NCI-H446 (cell line): ENCODE measurements around the gene PRADC1.

Source experiments
- DNase-seq, 2 experiments: peaks; one replicate each; lab custom pipeline; 2025; lab: John Stamatoyannopoulos, UW

PRADC1 gene

DNA sequence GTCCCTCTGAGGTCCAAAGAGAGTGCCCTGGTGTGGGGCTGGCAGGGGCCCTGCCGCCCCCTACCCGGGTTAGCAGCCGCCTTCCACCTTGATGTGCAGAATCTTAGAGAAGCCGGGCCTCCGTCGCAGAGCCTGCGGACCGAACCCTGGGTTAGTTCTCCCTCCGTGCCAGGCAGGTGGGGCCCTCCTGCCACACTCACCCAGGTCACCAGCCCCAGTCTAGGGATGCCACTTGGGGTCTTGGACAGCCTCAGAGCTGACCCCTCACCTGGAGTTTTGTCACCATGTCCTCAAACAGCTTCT is 25.8 kb upstream of the PRADC1 start:
- no peak for DNase-seq

DNA sequence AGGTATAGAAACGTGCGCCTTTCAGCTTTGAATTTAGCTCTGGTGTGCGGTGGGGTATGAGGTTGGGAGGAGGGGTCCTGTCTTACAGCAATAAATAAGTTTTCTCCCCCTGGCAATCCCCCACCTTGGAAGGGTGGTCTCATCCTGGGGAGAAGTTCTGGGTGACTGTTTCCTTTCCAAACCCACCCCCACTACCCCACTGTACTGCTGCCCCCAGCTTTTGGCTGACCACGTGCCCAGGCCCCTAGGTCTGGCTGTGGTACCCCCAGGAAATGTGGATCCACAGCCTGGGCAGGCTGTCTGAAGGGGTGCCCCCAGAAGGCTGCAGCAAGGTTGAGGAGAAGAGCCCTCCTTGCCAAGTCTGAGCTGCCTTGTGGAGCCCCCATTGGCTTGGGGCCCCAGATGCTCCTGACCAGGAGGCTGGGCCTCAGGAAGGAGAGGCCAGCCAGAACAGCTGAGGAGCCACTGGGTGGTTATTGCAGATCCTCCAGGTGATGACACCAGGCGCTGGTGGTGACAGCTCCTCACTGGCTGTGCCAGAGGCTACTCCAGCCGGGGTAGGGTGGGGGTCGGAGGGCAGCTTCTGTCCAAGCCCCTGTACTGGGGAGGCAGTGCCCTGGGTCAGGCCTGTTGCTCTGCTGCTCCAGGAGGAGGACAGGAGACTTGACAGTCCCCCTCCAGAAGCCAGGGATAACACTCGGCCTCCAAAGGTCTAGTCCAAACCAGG is 25.3 kb upstream of the PRADC1 start:
- DNase-seq, result no peak

DNA sequence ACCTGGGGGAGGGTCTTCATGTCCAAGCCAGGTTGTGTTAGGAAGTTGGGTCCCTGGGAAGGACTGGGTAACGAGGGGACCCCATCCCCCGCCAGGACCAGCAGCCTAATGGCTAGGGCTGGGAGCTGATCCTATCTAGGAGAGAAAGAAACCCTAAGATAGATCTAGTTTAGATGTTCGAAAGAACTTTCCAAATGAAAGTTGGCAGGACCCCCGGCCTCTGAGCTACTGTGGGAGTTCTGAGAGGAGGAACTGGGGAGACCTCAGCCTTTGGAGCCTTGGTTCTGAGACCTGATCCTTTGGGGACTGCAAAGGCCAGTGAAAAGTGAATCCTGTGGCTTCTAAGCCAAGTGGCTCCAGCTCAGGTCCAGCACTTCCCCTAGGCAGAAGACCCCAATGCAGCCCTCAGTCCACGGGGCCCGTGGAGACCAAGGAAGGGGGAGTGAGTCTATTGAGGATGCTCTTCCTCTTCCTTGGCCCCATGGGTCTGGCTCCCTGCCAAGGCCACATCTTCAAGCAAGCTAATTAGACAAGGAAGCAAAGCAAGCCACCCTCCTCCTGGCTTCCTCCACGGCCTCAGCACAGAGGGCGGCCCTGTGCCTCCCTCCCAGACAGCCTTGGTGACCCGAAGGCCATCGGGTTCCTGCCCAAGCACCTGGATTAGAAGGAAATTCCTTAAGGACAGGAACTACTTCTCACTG is 24.5 kb upstream of the PRADC1 start:
- DNase-seq, result no peak

DNA sequence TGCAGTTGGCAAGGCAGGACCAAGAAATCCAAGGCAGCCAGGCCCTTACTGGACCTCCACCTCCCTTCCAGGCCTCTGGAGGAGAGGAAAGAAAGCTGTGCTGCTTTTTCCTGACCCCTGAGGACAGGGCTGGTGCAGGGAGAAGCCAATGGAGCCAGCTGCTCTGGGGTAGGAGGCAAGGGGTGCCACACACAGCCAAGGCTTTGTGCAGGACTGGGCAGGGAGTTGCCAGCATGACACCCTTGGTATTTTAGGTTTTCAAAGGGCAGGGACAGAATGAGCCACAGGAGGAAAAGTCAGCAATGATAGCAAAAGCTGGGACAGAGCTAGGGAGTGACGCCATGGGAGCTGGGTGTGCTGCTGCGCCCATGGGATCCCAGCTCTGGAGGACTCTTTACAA is 24.0 kb upstream of the PRADC1 start:
- DNase-seq, result no peak

DNA sequence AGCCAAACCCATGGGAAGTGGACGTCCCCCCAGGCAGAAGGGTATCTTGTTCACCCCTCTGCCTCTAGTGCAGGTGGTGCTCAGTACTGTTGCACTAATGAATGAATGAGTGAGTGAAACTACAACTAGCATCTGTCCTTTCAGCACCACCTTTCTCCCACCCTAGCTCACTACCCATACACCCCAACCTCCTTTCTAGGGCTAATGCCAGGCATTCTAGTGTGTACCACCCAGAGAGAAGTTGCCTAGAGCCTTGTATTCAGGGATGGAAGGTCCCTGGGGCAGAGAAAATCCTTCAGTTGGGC is 23.5 kb upstream of the PRADC1 start:
- no peak for DNase-seq

DNA sequence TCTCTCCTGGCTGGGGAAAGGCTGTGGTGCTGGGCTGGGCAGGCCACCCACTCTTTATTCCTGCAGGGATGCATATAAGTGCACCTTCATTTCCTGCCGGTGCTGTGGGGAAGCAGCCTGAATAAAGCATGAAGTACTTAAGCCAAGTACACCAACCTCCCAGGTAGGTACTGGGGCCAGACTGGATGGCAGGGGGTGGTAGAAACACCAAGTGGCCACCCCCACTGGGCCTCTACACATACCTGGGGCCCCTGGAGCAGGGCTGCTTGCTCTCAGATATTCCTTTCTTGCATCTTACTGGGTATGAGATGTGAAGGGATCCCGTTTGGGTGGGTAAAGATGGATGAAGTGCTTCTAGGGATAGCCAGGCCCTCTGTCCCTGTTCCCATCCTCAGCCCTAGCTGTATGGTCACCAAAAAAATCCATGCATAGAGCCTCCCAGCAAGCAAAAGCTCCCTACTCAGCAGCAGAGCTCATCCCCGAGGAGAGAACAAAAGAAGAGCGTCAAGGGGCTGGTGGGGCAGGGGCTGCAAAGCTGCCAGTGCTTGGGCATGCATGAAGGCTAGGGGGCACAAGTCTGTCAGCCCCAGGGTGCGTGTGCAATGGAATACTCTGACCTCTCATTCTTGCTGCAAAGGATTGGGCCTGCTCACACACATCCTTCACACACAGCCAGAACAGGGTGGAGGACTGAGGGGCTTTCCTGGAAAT is 23.0 kb upstream of the PRADC1 start:
- no peak for DNase-seq

DNA sequence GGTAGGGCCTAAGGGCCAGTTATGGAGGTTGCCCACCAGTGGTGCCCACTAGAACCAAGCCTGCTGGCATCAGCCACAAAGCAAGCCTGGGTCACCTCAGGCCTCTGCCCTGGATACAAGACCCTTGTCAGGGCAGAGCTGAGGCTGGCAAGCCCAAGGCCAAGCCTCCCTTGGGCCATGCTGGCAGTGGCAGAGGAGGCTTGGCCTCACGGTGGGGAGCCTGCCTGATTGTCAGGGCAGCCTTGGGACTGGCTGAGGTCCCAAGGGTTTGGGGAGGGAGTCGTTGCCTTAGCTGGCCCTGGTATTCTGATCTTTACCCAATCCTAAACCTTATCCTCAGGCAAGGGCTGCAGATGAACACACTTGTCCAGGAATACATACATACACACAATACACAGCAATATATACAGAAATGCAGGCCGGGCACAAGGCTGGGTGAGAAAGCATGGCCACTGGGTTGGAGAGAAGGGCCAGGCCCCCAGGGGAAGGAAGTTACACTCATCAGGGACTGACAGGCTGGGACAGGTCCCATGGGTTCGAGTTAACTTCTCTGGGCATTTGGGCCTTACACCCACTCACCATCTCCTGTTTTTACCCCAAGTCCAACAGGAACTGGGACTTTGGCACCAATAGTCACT is 22.1 kb upstream of the PRADC1 start:
- DNase-seq, result no peak

DNA sequence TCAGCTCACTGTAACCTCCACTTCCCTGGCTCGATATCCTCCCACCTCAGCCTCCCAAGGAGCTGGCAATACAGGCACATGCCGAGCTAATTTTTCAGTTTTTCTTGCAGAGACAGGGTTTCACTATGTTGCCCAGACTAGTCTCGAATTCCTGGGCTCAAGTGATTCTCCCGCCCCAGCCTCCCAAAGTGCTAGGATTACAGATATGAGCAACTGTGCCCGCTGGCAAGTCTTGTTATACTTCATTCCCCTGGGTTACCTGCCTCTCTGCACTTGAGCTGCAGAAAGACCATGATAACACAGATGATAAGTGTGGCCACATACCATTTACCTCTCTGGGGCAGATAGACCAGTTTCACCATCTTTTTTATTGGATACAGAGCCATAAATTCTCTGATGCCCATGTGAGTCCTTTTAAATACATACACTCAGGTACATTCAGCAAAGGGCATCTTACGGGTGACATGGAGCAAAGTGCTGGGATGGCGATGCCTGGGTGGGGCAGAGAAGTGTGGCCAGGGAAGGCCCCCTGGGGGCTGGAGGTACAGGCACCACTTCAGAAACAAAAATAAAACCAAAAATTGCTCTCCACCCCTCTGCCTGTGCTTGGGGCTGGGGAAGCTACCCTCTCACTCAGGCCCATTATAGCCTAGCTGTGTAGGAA is 21.4 kb upstream of the PRADC1 start:
- no peak for DNase-seq

DNA sequence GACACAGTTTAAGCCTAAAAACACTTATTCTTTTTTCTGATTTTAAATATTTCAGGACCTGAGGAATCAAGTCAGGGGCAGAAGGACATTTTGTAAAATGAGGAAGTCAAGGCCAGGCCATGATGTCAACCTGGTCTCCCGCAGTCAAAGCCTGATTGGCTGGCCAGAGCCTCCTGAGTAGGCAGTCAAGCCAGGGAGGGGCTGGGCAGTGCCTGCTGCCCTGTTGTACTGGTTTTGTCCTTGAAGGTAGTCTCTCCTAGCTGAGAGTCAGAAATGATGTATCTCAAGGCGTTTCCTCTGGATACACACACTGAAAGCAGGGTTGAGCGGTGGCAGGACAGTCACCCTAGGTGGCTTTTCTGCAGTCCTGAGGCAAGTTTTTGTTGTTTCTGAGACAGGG is 20.9 kb upstream of the PRADC1 start:
- no peak for DNase-seq

DNA sequence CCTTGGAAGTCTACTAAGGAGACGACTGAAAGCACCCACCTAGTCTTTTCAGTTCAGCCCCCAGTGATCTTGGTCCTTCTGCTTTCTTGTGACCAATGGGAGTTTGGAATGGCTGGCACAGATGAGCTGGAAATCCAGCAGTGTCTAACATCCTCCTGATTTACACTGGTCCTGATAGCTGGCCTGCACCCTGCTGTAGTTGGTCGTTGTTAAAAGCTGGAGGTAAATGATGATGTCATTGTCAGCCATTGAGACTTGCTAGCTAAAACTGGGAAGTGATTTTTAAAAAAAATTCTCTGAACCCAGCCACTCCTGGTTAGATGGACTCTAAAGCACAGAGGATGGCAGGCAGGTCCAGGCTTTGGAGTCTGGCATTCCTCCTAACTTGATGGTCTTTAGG is 20.4 kb upstream of the PRADC1 start:
- DNase-seq, result no peak

DNA sequence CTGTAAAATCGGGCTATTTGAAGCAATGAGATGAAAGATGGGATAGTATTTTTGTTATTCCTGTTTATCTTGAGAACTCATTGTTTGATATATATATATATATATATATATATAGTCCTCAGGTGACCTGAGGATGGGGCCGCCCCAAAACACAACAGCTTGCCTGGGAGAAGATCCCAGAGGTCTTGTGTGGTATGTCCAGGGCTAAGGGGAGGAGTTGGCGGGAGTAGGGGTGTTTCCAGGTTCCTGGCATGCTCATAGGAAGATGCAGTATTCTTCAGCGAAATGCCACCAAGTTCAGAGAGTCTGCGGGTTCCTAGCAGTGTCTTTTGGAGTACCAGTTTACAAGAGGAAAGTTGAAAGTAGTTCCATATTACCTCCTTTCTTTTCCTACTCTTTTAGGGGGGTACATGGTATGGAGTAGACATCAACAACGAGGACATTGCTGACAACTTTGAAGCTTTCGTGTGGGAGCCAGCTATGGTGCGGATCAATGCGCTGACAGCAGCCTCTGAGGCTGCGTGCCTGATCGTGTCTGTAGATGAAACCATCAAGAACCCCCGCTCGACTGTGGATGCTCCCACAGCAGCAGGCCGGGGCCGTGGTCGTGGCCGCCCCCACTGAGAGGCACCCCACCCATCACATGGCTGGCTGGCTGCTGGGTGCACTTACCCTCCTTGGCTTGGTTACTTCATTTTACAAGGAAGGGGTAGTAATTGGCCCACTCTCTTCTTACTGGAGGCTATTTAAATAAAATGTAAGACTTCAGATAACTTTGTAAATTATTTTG is 19.4 kb upstream of the PRADC1 start:
- no peak for DNase-seq

DNA sequence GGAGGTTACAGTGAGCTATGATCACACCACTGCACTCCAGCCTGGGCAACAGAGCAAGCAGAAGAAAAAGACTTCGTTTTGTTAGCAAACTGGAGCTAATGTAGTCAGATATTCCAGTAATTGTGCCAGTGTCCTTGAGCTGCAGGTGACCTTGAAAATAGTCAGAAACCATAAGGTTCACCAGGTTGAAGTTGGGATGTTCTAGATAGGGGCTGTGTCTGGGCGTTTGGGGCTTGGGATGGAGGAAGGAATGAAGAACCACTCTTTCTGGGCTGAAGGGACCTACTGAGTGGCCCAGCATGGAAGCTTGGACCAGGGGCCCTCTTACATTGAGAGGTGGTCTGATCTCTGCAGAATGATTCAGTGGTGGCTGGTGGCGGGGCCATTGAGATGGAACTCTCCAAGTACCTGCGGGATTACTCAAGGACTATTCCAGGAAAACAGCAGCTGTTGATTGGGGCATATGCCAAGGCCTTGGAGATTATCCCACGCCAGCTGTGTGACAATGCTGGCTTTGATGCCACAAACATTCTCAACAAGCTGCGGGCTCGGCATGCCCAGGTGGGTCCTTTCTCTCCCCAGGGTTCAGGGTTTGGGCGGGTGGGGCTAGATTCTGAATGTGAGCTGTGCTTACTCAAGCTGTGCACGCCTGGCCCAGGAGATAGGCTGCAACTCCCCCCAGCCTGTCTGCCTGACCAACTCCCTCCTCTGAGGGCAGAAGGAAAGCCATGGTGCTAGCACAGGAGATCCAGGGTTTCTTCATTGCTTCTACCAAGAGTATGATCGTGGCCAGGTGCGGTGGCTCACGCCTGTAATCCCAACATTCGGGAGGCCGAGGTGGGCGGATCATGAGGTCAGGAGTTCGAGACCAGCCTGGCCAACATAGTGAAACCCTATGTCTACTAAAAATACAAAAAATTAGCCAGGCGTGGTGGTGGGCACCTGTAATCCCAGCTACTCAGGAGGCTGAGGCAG is 18.1 kb upstream of the PRADC1 start:
- DNase-seq, result no peak

DNA sequence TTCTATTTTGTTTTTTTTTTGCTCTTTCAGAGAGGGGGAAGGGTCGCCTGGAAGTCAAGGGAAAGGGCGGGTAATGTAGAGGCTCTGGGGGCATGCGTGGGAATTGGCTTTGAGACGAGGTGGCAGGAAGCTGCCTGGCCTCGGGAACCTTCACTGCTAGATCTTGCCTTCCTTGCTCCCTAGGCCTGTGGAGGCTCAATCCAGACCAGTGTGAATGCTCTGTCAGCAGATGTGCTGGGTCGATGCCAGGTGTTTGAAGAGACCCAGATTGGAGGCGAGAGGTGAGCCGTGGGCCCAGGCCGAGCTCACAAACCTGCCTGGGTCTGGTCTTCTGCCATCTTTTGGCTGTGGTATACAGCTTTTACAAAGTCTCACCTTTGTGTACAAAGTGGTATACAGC is 16.6 kb upstream of the PRADC1 start:
- DNase-seq, result no peak

DNA sequence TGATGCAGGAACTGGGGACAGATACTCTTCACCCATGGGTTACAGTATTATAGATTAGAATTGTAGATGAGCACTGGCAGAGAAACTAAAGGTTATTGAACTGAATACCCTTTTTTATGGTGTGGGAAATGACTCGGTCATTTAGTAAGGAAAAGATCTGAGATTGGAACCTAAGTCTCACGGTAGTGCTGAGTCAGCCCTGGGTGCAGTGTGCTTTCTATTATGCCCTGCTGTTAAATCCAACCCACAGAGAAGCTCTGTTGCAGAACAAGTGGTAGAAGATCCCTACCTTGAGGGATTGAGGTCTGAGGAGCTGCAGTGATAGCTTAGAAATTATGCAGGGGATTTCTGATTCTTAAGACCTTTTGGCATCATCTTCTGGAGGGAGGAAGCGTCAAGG is 13.8 kb upstream of the PRADC1 start:
- DNase-seq, result no peak

DNA sequence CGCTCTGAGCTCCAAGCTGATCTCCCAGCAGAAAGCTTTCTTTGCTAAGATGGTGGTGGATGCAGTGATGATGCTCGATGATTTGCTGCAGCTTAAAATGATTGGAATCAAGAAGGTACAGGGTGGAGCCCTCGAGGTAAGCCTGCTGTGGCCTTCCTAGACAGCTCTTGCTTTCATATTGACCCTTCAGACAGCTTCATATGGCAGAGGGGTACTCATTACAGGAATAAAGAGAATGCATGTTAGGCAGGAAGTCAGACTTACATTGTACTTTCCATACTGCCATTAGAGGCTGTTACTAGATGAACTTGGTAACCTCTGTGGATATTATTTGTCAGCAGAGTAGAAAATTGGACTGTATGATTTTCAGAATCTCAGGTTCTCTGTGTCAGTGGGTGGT is 11.5 kb upstream of the PRADC1 start:
- DNase-seq, result no peak

DNA sequence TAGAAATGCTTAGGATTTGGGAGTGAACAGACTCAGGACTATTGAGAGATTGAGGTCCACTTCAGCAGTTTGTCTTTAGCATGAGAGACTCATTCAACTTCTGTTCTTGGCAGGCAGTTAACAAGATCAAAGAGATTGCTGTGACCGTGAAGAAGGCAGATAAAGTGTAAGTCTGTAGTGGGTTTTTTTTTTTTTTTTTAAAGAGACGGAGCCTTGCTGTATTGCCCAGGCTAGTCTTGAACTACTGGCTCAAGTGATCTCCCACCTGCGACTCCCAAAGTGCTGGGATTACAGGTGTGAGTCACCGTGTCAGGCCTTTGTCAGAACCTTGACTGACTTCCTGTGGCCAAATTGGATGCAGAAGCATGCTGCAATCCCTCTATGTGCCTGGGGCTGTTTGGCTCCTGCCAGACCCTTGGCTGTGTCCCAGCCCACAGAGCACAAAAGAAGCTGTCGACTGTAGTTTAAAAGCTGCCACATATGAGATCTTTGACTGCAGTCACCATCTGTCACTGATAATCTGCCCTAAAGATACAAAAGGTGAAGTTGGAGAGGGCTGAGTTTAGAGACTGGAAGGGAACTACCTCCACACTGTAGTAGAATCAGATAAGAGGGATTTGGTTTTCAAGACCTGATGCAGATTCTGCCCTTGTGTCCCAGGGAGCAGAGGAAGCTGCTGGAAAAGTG is 11.0 kb upstream of the PRADC1 start:
- peak; percentile 39 to 82 for DNase-seq

DNA sequence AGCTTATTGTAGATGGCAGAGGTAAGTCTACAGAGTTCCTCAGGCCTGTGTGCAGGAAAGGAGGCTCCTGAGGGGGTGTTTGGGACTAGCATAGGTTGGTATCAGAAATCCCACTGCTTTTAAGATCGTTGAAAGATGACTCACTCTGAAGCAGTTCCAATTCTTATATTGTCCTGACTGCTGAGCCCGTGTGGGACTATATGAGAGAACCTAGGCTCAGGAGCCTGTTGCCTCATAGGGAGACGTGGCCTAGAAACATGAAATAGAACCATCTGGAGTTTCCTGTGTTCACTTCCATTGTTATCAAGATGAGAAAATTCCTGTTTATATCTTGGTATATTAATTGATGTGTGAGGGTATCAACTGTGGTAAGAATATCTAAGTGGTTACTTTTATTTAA is 6.7 kb upstream of the PRADC1 start:
- DNase-seq, result no peak

DNA sequence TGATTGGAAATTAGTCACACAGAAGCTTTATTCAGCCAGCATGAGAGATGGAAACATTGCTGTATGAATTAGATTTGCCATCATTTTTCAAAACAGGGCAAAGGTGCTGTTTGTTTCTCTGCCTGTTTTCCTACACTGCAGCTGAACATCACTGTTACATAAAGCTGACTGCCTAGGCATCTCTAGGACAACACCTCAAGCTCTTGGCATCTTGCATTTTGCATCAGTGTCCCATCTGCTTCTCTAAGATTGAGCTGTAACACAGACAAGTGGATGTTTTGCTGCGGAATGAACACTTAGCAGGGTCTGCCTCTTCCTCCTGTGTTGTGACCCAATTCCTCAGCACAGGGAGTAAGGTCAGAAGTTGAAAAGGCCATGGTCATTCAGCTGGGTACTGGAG is 5.9 kb upstream of the PRADC1 start:
- no peak for DNase-seq

DNA sequence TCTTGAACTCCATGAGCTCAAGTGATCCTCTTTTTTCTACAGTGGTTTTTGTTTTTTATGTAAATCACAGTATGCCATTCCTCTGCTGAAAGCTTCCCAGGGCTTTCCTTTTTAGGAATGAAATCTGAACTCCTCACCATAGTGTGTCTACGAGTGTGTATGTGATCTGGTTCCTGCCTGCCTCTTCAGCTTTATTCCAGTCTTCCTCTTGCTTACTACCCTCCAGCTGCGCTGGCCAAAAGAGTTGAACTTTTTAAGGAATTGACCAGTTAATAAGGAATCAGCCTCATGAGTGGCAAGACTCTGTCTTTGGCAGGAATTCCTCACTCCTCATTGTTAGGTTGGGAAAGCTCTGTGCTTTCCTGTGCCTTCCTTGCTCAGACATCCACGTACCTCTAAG is 5.1 kb upstream of the PRADC1 start:
- DNase-seq, result no peak

DNA sequence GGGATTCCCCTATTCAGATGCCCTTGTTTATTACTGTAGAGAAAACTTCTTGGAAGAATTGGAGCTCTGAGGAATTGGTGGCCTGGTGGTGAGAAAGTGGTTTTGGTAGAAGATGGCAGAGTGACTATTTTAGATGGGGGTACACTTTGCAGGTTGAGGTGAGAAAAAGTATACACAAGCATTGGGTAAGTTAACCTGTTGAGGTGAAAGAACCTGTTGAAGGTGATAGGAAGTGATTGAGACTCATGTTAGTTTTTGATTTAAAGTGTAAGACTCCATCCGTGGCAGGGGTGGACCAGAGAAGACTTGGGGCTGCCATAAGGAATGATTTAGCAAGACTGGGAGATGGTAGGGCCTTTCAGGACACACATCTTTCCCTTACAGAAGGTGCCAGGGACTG is 4.1 kb upstream of the PRADC1 start:
- DNase-seq, result no peak
